A172 (cell line): Measurements from ENCODE around the gene DIABLO. TPM values are rescaled to one million over a fixed set of nuclear protein-coding genes. Genes with fewer than 3 reads are reported as not detected.

Source experiments
- total RNA-seq: library from RNA; depleted of rRNA; stranded (reverse); fragments of >200 nt; shearing (Covaris generic); gene quantifications from 2 replicates; pipeline ENCODE4 v1.2.3, GENCODE V29; 2014; rRNA removed

DIABLO gene
- total RNA-seq, 1 experiment from 2014 or later = 73.7 TPM

Other genes with a start within 250 kb of the DIABLO start
- 6.9 and 7.6 TPM in 2 replicates for gene BCL7A, start 204.2 kb downstream of the DIABLO start, total RNA-seq
- 5.4 and 10.1 TPM in 2 replicates for gene MLXIP, start 147.3 kb downstream of the DIABLO start, total RNA-seq
- not detected in 2 replicates for gene IL31, start 51.8 kb downstream of the DIABLO start, total RNA-seq
- gene LRRC43, start 42.9 kb downstream of the DIABLO start, total RNA-seq = not detected in 2 replicates
- 0.22 and 3.7 TPM in 2 replicates for gene B3GNT4, start 22.3 kb downstream of the DIABLO start, total RNA-seq
- 28.0 and 33.1 TPM in 2 replicates for gene VPS33A, start 40.4 kb upstream of the DIABLO start, total RNA-seq
- 52.0 and 58.5 TPM in 2 replicates for gene CLIP1, start 196.6 kb upstream of the DIABLO start, total RNA-seq